Right lobe of liver (tissue), 6 donors: ENCODE data around the gene FURIN. TPM values are rescaled to one million over a fixed set of nuclear protein-coding genes. Genes with fewer than 3 reads are reported as not detected.

Source experiments
- ATAC-seq, 4 donors: fragments of 200-7000 bp; cut with Tn5 transposase; one replicate each; pipeline ENCODE4 v1.9.1; 2020; ENCODE audit warnings: mild to moderate bottlenecking in 4 of 4, moderate library complexity in 4 of 4
- DNase-seq, 3 donors: peaks; one replicate each; pipeline ENCODE4 v3.0.0-alpha.2; 2020
- H3K27ac ChIP-seq, 3 donors: fragments of 200-600 bp; one replicate each; pipeline ENCODE4 v1.8.0; 2022
- H3K27me3 ChIP-seq, 2 donors: fragments of 200-600 bp; one replicate each; pipeline ENCODE4 v1.8.0; 2022
- H3K36me3 ChIP-seq, 4 donors: fragments of 200-600 bp; sonication (generic) in 1 of 4; one replicate each; pipeline versions ENCODE4 v1.5.1 to v1.8.0; 2017 to 2022; ENCODE audit warnings: control low read depth in 1 of 4
- H3K4me1 ChIP-seq, 4 donors: fragments of 200-600 bp; sonication (generic) in 1 of 4; one replicate each; pipeline versions ENCODE4 v1.5.1 to v1.8.0; 2017 to 2022; ENCODE audit warnings: control low read depth in 1 of 4
- H3K4me3 ChIP-seq, 3 donors: fragments of 200-600 bp; one replicate each; pipeline ENCODE4 v1.8.0; 2022
- H3K9me3 ChIP-seq, 4 donors: fragments of 200-600 bp; sonication (generic) in 1 of 4; one replicate each; pipeline versions ENCODE4 v1.5.1 to v1.8.0; 2017 to 2022; ENCODE audit warnings: control low read depth in 1 of 4
- POLR2A ChIP-seq: fragments of 450-650 bp; IDR thresholded peaks from one replicate; pipeline ENCODE4 v1.6.1; 2017; ENCODE audit warnings: antibody characterized with exemption, mild to moderate bottlenecking
- WGBS: methylation state at CpG from one replicate; pipeline ENCODE4 v1.1.6; 2018; ENCODE audit warnings: low coverage, low lambda C conversion rate; ENCODE audit not compliant: insufficient coverage; ENCODE audit errors: missing lambda C conversion rate; 5-methylcytosine and 5-hydroxymethylcytosine counted together
- intact Hi-C, 2 donors: fragments of 100-400 bp; cut with DNase I; formaldehyde crosslinking; loops; one replicate each; pipeline versions ENCODE4 v1.11.2 to v1.14.1; 2022
- total RNA-seq, 6 experiments: library from RNA; depleted of rRNA in 2 of 6; stranded (reverse); fragments of >200 nt in 2 of 6; fragmentation: NEBNext Ultra II Directional in 3 of 6; extraction: Animal tissue kit (Norgen Biotek cat#: 25700) in 3 of 6; gene quantifications; one replicate each; pipeline versions ENCODE4 v1.1.0 to v1.2.4, GENCODE V29; 2016 to 2023
- TF ChIP-seq, protein P1 (sequence below), 4 donors: fragments of 200-600 bp in 3 of 4; fragments of 450-650 bp in 1 of 4; IDR thresholded peaks; one replicate each; pipeline versions ENCODE4 v1.5.1 to v1.8.0; 2016 to 2022; ENCODE audit warnings: antibody characterized with exemption in 4 of 4, mild to moderate bottlenecking in 2 of 4
- donor health status: DM: no; HTN: yes; CAD: no.
- donor health status: DM: no; HTN: no; CAD: no.
- donor health status: DM: no; HTN: no; CAD: no.
- donor health status: DM: no; HTN: yes; CAD: no.
- donor health status: DM: no; HTN: yes; CAD: no.

Gene FURIN
- total RNA-seq, 6 experiments from 2014 or later, result 122 to 232 (median 189) TPM

- ATAC-seq (peak; percentile 44 to 70 (median 60)), DNase-seq (no peak)
- H3K36me3 ChIP-seq, result no peaks in the 10 kb centered on the region
- no peaks in the 10 kb centered on the region for H3K27me3 ChIP-seq
- 57% methylated on average over 7 of the region's 19 CpGs for WGBS
- H3K9me3 ChIP-seq, result no peaks in the 10 kb centered on the region
- no peaks in the 10 kb centered on the region for H3K4me1 ChIP-seq
- intact Hi-C loops, result no loop called here
- H3K4me3 ChIP-seq, result no peak overlapping the region
- no peak overlapping the region for H3K27ac ChIP-seq
- TF ChIP-seq, protein P1, sequence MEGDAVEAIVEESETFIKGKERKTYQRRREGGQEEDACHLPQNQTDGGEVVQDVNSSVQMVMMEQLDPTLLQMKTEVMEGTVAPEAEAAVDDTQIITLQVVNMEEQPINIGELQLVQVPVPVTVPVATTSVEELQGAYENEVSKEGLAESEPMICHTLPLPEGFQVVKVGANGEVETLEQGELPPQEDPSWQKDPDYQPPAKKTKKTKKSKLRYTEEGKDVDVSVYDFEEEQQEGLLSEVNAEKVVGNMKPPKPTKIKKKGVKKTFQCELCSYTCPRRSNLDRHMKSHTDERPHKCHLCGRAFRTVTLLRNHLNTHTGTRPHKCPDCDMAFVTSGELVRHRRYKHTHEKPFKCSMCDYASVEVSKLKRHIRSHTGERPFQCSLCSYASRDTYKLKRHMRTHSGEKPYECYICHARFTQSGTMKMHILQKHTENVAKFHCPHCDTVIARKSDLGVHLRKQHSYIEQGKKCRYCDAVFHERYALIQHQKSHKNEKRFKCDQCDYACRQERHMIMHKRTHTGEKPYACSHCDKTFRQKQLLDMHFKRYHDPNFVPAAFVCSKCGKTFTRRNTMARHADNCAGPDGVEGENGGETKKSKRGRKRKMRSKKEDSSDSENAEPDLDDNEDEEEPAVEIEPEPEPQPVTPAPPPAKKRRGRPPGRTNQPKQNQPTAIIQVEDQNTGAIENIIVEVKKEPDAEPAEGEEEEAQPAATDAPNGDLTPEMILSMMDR (IDR thresholded peaks at IDR 0.05), result no peak
- no peak for TF ChIP-seq POLR2A
These were observed 29.0 kb upstream of the FURIN start for GRCh38 chr15:90839187-90840071.

DNA sequence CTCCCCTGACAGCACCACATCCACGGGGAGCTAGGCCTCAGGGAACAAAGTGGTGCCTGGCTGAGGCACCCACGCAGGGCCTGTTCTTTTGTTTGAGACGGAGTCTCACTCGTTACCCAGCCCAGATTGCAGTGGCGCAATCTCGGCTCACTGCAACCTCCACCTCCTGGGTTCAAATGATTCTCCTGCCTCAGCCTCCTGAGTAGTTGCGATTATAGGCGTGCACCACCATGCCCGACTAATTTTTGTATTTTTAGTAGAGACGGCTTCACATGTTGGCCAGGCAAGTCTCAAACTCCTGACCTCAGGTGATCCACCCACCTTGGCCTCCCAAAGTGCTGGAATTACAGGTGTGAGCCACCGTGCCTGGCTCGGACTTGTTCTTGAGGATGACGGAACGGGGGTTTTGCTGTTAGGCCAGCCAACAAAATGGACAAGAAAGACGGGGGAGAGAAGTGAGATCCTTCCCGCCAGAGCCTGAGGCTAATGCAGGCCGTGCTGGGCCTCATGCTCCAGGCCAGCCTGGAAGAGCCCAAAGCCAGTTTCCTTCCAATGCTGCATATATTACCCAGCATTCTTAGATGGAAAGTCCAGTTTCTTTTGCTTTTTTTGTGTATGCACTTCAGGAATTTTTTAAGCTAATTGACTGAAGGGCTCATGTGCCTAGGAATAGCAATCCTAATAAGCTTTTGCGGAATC is 28.1 kb upstream of the FURIN start:
- TF ChIP-seq, protein P1 (IDR thresholded peaks at IDR 0.05), result no peak
- no peak for TF ChIP-seq POLR2A
- no peaks in the 10 kb centered on the region for H3K36me3 ChIP-seq
- ATAC-seq (no peak), DNase-seq (no peak)
- H3K4me3 ChIP-seq, result no peak overlapping the region
- no peaks in the 10 kb centered on the region for H3K9me3 ChIP-seq
- intact Hi-C loops, result no loop called here
- no peak overlapping the region for H3K27ac ChIP-seq
- no peaks in the 10 kb centered on the region for H3K27me3 ChIP-seq
- WGBS, result 93% methylated on average over 5 of the region's 18 CpGs
- no peaks in the 10 kb centered on the region for H3K4me1 ChIP-seq

- Histone ChIP-seq H3K9me3 (no peaks in the 10 kb centered on the region), H3K4me3 (no peak overlapping the region), H3K4me1 (no peaks in the 10 kb centered on the region), H3K36me3 (no peaks in the 10 kb centered on the region), H3K27ac (no peak overlapping the region), H3K27me3 (no peaks in the 10 kb centered on the region)
- ATAC-seq (no peak), DNase-seq (no peak)
- TF ChIP-seq, protein P1 (IDR thresholded peaks at IDR 0.05), result no peak
- TF ChIP-seq POLR2A, result no peak
- 75% methylated on average over 8 of the region's 8 CpGs for WGBS
- intact Hi-C loops, result no loop called here
These were observed 27.4 kb upstream of the FURIN start for GRCh38 chr15:90840954-90841353.

DNA sequence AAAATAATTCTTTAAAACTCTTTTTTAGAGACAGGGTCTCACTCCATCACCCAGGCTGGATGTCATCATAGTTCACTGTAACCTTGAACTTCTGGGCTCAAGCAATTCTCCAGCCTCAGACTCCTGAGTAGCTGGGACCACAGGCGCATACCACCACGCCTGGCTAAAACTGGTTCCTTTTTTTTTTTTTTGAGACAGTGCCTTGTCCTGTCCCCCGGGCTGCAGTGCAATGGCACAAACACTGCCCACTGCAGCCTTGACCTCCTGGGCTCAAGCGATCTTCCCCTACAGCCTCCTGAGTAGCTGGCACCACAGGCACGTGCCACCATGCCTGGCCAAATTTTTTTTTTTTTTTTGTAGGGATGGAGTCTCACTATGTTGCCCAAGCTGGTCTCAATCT is 23.7 kb upstream of the FURIN start:
- 59% methylated on average over 5 of the region's 5 CpGs for WGBS
- ATAC-seq, result peak in 1 of 4 donors; percentile 18

More for the DNA sequence above, 23.7 kb upstream of the FURIN start:
- Histone ChIP-seq H3K4me3 (no peak overlapping the region), H3K4me1 (no peaks in the 10 kb centered on the region), H3K27ac (no peak overlapping the region), H3K9me3 (no peaks in the 10 kb centered on the region), H3K36me3 (no peaks in the 10 kb centered on the region), H3K27me3 (no peaks in the 10 kb centered on the region)
- TF ChIP-seq, protein P1 (IDR thresholded peaks at IDR 0.05), result no peak
- no peak for TF ChIP-seq POLR2A
- DNase-seq, result no peak
- intact Hi-C loops, result no loop called here
